Right lobe of liver (tissue), 4 donors: ENCODE results near the gene TAS1R3.

ENCODE experiments used
- POLR2A ChIP-seq: fragments of 450-650 bp; IDR thresholded peaks from one replicate; pipeline ENCODE4 v1.6.1; 2017; ENCODE audit warnings: antibody characterized with exemption, mild to moderate bottlenecking
- TF ChIP-seq, protein P1 (sequence below), 4 donors: fragments of 200-600 bp in 3 of 4; fragments of 450-650 bp in 1 of 4; IDR thresholded peaks; one replicate each; pipeline versions ENCODE4 v1.5.1 to v1.8.0; 2016 to 2022; ENCODE audit warnings: antibody characterized with exemption in 4 of 4, mild to moderate bottlenecking in 2 of 4
- donor health status: DM: no; HTN: no; CAD: no.
- donor health status: DM: no; HTN: no; CAD: no.
- donor health status: DM: no; HTN: yes; CAD: no.

DNA sequence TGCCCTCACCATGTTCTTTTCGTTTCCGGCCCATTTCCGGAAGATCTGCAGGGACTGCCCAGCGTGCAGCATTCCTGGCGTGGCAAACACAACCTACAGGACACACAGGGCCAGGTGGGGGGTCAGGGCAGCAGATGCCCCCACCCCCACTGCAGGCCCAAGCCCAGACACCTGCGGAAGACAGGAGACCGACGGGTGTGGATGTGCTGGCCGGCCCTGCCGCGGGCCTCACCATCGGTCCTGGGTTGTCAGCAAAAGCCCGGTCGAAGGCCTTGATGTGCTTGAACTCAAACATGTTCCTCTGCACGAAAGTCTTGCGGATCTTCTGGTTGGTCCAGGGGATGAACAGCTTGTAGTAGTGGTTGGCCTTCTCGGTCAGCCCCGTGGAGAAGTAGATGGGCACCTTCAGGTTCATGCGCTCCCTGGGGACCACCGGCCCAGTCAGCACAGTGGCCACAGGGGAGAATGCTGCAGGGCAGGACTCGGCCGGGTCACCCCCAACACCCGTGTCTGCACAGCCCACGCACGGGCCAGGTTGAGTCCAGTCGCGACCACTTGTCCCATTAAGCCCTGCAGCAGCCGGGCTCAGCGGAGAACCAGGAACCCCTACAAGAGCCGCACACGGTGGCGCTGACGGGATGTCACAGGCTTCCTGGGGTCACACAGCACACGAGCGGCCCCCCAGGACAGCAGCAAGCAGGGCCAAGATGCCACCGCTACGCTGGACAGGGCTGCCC is 17.4 kb upstream of the TAS1R3 start:
- TF ChIP-seq, protein P1, sequence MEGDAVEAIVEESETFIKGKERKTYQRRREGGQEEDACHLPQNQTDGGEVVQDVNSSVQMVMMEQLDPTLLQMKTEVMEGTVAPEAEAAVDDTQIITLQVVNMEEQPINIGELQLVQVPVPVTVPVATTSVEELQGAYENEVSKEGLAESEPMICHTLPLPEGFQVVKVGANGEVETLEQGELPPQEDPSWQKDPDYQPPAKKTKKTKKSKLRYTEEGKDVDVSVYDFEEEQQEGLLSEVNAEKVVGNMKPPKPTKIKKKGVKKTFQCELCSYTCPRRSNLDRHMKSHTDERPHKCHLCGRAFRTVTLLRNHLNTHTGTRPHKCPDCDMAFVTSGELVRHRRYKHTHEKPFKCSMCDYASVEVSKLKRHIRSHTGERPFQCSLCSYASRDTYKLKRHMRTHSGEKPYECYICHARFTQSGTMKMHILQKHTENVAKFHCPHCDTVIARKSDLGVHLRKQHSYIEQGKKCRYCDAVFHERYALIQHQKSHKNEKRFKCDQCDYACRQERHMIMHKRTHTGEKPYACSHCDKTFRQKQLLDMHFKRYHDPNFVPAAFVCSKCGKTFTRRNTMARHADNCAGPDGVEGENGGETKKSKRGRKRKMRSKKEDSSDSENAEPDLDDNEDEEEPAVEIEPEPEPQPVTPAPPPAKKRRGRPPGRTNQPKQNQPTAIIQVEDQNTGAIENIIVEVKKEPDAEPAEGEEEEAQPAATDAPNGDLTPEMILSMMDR (IDR thresholded peaks at IDR 0.05) = no peak
- no peak for TF ChIP-seq POLR2A
